ENCODE results near the gene LIMS1.

The LIMS1 gene

DNA sequence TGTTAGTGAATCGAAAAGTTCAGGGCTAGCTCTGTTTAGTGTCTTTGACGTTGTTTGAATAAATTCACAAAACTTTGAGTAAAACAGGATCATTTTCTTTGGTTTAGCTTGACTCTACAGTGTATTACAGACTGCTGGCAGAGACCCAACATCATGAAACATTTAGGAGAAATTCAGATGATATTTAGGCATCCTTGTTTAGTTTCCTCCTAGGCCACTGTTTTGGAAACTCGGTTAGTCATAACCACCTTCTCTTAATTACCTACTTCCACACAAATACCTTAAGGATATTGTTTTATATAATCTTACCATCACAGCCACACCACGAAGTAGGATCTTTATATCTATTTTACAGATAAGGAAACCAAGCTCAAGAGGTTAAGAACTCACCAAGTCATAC is 7.8 kb downstream of the LIMS1 start:
- Histone ChIP-seq H3K36me3 (ENCODE audit: control insufficient read depth in 2 of 2, insufficient read depth in 1 of 2, low read length in 2 of 2) (no peaks in the 10 kb centered on the region), H3K4me1 (ENCODE audit: control insufficient read depth, insufficient read depth, low read length) (peaks cover 27% of the 10 kb centered on the region), H3K27ac (ENCODE audit: extremely low read depth, low read depth, low read length) (no peak overlapping the region), H3K4me3 (ENCODE audit: low read depth, low read length) (no peak overlapping the region), H3K9me3 (ENCODE audit: control insufficient read depth, insufficient read depth, low read depth, low read length) (no peaks in the 10 kb centered on the region)
- CTCF ChIA-PET = interaction anchor here (1.8 kb wide), 1 partner anchor 42 kb away, joined by 7 read pairs; no protein-coding TSS in a partner anchor
- TF ChIP-seq PRDM4 (tag by site-specific recombination; IDR thresholded peaks at IDR 0.05) (no peak), ZNF302 (tag by site-specific recombination; IDR thresholded peaks at IDR 0.05; ENCODE audit: low read depth) (no peak), YY2 (tag by site-specific recombination; IDR thresholded peaks at IDR 0.05) (no peak), ZNF621 (tag by site-specific recombination; IDR thresholded peaks at IDR 0.05) (no peak), ZNF214 (tag by site-specific recombination; IDR thresholded peaks at IDR 0.05; ENCODE audit: borderline replicate concordance) (no peak), MYNN (tag by site-specific recombination; IDR thresholded peaks at IDR 0.05; ENCODE audit: borderline replicate concordance) (no peak), ZBTB20 (tag by site-specific recombination; IDR thresholded peaks at IDR 0.05) (no peak), ZNF596 (tag by site-specific recombination; IDR thresholded peaks at IDR 0.05) (no peak), SP7 (tag by site-specific recombination; IDR thresholded peaks at IDR 0.05) (no peak), ZNF792 (tag by site-specific recombination; IDR thresholded peaks at IDR 0.05) (no peak), ZNF830 (tag by site-specific recombination; IDR thresholded peaks at IDR 0.05; ENCODE audit: low read depth) (no peak), ZNF24 (tag by site-specific recombination; IDR thresholded peaks at IDR 0.05) (no peak), ZNF660 (tag by site-specific recombination; IDR thresholded peaks at IDR 0.05) (no peak), ZNF354C (tag by site-specific recombination; IDR thresholded peaks at IDR 0.05; ENCODE audit: borderline replicate concordance, low read depth) (no peak), OVOL3 (tag by site-specific recombination; IDR thresholded peaks at IDR 0.05) (no peak)
- TF ChIP-seq, protein P1, sequence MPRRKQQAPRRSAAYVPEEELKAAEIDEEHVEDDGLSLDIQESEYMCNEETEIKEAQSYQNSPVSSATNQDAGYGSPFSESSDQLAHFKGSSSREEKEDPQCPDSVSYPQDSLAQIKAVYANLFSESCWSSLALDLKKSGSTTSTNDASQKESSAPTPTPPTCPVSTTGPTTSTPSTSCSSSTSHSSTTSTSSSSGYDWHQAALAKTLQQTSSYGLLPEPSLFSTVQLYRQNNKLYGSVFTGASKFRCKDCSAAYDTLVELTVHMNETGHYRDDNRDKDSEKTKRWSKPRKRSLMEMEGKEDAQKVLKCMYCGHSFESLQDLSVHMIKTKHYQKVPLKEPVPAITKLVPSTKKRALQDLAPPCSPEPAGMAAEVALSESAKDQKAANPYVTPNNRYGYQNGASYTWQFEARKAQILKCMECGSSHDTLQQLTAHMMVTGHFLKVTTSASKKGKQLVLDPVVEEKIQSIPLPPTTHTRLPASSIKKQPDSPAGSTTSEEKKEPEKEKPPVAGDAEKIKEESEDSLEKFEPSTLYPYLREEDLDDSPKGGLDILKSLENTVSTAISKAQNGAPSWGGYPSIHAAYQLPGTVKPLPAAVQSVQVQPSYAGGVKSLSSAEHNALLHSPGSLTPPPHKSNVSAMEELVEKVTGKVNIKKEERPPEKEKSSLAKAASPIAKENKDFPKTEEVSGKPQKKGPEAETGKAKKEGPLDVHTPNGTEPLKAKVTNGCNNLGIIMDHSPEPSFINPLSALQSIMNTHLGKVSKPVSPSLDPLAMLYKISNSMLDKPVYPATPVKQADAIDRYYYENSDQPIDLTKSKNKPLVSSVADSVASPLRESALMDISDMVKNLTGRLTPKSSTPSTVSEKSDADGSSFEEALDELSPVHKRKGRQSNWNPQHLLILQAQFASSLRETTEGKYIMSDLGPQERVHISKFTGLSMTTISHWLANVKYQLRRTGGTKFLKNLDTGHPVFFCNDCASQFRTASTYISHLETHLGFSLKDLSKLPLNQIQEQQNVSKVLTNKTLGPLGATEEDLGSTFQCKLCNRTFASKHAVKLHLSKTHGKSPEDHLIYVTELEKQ (tag by site-specific recombination; IDR thresholded peaks at IDR 0.05; ENCODE audit: borderline replicate concordance) = no peak
- TF ChIP-seq, protein P2, sequence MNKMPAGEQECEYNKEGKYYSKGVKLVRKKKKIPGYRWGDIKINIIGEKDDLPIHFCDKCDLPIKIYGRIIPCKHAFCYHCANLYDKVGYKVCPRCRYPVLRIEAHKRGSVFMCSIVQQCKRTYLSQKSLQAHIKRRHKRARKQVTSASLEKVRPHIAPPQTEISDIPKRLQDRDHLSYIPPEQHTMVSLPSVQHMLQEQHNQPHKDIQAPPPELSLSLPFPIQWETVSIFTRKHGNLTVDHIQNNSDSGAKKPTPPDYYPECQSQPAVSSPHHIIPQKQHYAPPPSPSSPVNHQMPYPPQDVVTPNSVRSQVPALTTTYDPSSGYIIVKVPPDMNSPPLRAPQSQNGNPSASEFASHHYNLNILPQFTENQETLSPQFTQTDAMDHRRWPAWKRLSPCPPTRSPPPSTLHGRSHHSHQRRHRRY (tag by site-specific recombination; IDR thresholded peaks at IDR 0.05) = no peak
- POLR2A ChIA-PET = interaction anchor here (1.0 kb wide), 1 partner anchor 9 kb away, joined by 5 read pairs; no protein-coding TSS in a partner anchor

- ChIA-PET POLR2A (no interaction called here), CTCF (no interaction called here)
- no peak overlapping the region for H3K27ac ChIP-seq (ENCODE audit: extremely low read depth, low read depth, low read length)
- H3K4me3 ChIP-seq (ENCODE audit: low read depth, low read length) = no peak overlapping the region
- H3K36me3 ChIP-seq (ENCODE audit: control insufficient read depth in 2 of 2, insufficient read depth in 1 of 2, low read length in 2 of 2) = no peaks in the 10 kb centered on the region
- H3K9me3 ChIP-seq (ENCODE audit: control insufficient read depth, insufficient read depth, low read depth, low read length) = no peaks in the 10 kb centered on the region
- peaks cover 7% of the 10 kb centered on the region; the same call in 1 of the 2 replicates for H3K4me1 ChIP-seq (ENCODE audit: control insufficient read depth, insufficient read depth, low read length)
- TF ChIP-seq, protein P1 (tag by site-specific recombination; IDR thresholded peaks at IDR 0.05; ENCODE audit: borderline replicate concordance) = no peak
- TF ChIP-seq ZNF558 (tag by site-specific recombination; IDR thresholded peaks at IDR 0.05) = no peak
- TF ChIP-seq ZNF391 (tag by site-specific recombination; IDR thresholded peaks at IDR 0.05; ENCODE audit: borderline replicate concordance, low read depth) = no peak
- TF ChIP-seq, protein P3, sequence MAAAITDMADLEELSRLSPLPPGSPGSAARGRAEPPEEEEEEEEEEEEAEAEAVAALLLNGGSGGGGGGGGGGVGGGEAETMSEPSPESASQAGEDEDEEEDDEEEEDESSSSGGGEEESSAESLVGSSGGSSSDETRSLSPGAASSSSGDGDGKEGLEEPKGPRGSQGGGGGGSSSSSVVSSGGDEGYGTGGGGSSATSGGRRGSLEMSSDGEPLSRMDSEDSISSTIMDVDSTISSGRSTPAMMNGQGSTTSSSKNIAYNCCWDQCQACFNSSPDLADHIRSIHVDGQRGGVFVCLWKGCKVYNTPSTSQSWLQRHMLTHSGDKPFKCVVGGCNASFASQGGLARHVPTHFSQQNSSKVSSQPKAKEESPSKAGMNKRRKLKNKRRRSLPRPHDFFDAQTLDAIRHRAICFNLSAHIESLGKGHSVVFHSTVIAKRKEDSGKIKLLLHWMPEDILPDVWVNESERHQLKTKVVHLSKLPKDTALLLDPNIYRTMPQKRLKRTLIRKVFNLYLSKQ (tag by site-specific recombination; IDR thresholded peaks at IDR 0.05; ENCODE audit: borderline replicate concordance) = no peak
- no peak for TF ChIP-seq ZNF23 (tag by site-specific recombination; IDR thresholded peaks at IDR 0.05; ENCODE audit: borderline replicate concordance)
- no peak for TF ChIP-seq KLF1 (tag by site-specific recombination; IDR thresholded peaks at IDR 0.05)
- TF ChIP-seq GLI4 (tag by site-specific recombination; IDR thresholded peaks at IDR 0.05) = no peak
- no peak for TF ChIP-seq ZNF302 (tag by site-specific recombination; IDR thresholded peaks at IDR 0.05; ENCODE audit: low read depth)
Observed at GRCh38 chr2:108547606-108548005, 13.3 kb downstream of the LIMS1 start.
